ENCODE data around the gene SAC3D1.

The SAC3D1 gene

DNA sequence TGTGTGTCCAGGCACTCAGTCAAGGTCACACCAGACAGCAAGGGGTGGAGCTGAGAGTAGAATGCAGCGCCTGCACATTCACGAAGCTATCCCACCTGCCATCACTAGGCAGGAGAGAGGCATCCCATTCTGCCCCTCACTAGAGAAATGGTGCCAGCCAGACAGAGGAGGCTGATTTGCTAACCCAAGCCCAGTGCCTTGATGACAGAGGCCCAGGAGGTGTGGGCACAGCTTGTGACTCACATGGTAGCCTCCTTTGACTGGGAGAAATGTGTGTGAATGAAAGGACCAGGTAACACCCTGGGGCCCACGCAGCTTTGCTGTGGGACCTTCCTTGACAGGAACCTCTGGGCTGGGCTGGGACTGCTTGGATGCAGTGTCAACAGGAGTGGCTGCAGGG lies 22.5 kb downstream of the SAC3D1 start:
- no peak for DNase-seq

DNA sequence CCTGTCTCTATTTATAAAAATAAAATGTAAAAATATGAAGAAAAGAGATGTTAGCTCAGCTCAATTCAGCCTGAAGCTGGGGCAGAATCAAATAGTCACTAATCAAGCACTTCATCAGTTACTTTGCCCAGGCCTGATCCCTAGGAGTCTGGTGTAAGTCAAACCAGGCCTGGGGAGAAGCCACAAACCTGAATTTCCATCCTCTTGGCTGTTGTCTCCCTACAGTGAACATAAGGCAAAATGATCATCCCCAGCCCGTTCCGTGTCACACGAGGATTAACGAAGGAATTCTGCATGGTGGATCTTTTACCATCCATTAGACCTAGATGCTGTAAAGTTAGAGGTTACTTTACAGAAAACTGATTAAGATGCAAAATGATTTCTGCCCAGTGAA lies 23.8 kb downstream of the SAC3D1 start:
- no peak for DNase-seq

DNA sequence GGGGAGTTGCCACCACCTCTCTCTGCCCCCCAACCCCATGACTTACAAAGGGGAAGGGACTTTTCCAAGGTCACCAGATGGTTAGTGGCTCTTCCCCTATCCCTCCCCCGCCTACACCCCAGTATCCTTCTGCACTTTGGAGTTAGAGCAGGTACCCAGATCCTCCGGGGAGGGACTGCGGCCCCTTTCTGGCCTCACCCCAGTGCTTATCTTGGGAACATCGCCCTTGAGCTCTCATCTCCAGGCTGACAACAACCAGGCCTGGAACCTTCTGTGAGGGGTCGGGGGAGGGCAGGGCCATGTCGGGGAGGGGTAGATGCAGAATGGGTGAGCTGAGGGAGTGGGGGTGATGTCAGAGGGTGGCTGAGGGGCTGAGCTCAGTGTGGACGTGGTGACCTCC lies 24.8 kb downstream of the SAC3D1 start:
- no peak for DNase-seq

DNA sequence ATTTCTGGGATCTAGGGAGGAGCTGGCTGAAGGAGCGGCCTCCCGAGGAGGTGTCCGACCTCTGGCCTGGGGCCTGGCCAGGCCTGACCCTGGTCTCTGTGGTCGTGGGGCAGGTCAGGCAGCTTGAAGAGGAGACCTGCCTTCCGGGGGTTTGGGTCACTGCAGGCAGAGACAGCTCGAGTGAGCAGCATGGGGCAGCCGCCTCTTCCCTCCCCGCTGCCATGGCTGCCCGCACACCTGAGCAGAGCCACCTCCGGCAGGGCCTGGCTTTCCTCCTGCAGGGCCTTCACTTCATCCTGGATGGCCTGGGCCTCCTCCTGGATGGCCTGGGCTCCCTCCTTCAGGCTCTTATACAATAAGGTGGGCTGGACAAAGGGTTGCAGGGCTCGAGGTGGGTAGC lies 25.3 kb downstream of the SAC3D1 start:
- no peak for DNase-seq

DNA sequence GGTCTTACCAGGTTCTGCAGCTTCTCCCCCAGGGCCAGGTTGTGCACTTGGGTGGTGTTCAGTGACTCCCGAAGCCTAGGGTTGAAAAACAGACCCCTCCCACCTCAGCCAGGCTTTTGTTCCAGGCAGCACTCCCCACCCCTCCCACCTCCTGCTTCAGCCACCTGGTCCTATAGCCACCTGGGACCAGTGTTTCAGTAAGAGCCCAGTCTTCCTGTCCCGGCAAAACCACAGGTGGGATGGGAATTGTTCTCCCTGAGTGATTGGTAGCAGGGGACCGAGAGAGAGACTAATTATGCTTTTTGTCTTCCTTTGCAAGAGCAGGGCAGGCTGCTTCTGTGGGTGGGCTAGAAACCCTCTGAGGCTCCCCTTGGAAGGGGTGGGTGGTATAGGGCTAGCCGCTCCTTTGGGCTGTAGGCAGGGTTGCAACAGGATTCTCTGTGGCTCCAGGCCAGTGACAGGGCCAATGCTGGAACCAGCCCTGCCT lies 25.8 kb downstream of the SAC3D1 start:
- DNase-seq: peak; percentile 89

DNA sequence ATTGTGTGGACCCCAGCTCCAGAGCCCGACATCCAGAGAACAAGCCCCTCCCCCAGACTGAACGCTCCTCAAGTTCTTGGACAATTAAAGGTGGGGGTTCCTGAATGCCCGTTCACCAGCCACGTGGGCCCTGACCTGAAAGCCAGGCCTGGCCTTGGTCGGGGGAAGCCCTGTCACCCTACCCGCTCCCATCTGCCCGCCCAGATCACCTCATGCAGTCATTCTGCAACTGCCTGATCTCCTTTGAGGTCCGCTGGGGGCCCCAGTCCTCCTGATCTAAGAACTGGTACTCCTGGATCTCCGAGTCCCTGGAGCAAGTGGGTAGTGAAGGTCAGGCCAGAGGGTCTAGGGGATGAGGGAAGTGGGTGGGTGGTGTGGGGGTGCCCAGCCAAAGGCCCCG lies 26.4 kb downstream of the SAC3D1 start:
- DNase-seq: no peak

DNA sequence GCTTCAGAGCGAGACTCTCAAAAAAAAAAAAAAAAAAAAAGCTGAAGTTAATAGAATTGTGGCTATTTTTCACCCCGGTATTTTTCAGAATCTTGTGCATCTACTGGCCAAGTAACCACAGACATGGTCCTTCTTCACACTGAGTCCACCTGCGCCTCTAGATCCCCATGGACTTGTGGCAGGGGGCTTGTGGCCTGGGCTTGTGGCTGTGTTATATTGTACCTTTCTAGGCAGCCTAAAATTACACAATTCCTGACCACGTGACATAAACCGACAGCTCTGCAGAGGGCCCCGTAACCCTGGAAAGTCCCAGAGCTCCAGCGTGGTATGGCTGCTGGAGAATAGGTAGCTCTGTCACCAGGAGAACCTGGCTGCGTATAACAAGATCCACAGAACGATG lies 28.2 kb downstream of the SAC3D1 start:
- no peak for DNase-seq

DNA sequence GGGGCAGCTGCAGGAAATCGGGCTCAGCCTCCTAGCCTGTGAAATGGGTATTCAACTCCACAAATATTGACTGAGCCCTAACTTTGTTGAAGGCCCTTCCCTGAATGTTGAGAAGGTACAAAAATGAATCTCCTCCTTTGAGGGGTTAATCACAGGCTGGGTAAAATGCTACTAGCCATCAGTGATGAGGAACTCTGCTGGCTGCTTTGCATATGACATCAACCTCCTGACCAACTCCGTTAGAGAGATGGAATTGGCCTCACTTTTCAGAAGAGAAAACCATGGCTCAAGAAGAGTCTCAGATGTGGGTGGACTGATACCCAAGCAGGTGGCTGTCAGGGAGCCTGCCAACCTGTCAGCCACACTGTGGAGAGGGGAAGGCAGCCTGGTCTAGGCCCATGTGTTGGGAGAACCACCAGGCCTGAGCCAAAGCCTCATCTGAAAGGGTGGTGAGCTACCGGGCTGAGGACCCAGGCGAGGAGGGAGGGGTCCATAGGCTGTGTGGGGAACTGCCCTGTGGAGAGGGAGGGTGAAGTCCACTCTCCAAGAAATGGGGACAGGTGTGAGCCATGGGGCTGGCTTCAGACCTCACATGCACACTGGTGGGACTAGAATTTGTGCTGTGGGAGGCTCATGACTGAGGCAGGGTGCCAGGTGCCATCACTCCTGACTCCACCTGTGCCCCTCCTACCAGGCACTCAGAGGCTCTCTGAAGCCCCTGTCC lies 31.1 kb downstream of the SAC3D1 start:
- no peak for DNase-seq

DNA sequence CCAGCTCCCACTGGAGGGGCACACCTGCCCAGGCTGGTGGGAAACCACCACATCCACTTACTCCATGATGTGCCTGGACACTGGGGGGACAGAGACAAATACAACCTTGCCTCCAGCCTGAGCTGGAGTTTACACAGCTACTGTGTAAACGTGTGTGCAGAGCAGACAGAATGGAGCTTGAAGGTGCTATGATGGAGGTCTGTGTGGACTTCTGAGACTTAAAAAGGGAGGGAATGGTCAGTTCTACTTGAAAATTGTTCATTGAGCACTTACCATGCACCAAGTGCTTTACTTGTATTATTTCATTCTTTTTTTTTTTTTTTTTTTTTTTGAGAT lies 31.6 kb downstream of the SAC3D1 start:
- DNase-seq: no peak

DNA sequence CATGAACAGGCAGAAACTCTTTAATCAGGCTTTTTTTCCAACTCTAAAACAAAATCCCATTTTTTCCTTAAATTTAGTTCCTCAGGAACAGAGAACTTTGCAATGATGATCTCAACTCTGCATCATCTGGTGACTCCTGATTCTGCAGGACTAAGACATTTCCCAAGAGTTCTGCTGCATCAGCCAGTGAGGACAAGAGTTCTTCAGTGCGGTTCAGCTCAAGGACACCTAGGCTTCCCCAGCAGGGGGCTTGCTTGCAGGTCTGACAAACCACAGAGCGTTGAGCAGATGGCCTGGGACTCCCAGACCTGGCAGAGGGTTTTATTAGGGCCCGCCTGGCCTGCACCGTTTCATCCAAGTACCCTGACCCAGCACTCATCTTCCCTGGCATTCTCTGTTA lies 36.4 kb downstream of the SAC3D1 start:
- peak; percentile 7 for DNase-seq

DNA sequence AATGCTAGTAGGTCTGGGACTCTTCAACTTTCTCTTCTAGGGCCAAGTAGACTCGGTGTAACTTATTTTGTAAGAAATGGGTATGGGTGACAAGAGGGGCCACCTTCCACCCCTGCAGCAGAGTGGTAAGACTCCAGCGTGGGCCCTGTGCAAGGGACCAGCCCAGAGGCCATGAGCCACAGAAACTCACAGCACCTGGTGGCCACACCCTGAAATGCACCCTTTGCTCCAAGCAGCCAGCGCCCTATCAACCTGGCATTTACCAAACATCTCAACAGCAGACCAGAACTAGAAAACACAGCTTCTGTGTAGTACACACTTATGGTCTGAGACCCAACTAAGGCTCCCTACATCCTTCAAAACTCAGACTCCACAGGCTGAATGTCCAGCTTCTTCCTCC lies 37.1 kb downstream of the SAC3D1 start:
- DNase-seq: no peak

DNA sequence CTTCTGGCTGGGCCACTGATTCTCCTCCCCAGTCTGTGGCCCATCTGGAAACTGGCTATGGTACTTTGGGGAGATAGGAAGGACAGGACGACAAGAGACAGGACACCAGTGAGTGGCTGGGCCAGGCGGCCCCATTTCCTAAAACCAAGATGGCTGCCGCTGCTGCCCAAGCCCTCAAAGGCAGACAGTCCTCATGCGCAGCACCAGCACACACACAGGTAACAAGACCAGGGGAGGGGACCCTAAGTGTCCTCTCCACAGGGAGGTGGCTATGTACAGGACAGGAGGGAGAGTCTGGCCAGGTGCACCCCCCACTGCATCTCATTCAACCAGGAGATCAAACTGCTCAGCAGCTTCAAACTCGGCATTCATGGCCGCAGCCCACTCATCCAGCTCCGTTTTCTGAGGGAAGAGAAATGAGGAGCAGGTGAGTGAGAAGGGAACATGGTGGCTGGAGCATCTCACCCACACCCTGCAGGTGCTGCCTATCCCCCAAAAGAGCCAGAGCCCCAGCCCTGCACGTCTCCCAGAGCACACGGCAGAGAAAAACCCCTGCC lies 37.9 kb downstream of the SAC3D1 start:
- no peak for DNase-seq

DNA sequence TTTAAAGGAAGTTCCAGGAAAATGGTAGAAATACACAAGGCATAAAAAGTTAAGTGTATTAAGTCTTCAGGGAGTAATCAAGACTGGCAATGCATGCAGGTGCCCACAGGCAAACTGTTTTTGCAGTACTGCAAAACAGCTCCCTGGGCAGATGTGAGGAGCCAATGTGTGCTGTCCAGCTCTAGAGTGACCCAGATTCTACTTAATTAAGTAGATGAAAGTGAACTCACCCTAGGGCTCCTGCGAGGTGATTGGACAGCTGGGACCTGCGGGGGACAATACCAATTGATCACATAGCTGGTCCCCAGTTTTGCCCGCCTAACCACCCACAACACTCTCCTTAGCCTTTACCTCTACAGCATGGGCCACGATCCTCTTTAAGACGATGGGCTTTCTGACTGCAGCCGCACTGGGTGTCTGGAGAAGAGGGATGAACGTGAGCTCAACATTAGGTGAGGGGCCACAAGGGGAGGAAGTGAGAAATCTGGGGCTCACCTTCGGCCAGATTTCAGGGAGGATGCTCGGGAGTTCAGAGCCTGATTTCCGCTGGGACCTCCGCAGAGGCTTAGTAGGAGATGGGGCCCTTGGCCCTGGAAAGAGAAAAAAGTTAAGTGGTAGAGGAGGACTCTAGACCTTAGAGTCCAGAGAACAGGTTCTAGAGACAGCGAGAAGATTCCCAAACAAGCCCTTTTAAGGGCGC lies 42.3 kb downstream of the SAC3D1 start:
- no peak for DNase-seq

DNA sequence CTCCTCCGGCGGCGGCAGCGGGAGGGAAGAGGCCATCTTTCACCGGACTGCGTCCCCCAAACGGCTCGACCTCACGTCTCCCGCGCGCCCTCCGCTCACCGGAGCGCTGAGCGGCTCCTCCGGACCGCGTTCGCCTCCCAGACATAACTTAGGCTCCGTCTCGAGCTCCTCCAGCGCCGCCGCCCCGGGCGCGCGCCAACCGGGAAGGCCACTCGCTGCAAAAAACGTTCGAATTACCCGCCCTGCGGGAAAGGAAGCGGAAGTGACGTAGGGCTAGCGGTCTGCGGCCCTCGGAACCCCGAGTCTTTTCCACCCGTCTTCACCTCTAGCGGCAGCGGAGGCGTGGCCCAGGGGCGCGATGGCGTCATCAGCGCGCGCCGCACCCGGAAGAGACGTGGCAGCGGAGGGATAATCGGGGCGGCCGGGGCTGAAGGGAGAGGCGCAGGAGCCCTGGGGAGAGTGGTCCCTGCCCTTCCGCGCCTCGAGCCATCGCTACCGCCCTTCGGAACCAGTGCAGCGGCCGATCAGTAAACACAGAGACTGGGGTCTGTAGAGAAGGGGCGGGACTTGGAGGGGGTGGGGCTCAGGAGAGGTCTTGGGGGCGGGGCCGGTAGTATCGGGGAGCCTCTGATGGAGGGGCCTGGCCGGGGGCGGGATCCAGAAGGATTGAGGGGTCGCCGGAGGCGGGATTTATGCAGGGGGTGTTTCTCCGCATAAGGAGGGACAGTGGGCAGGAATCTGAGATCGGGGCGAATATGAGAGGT lies 43.0 kb downstream of the SAC3D1 start, which contains the start of the genes CDCA5 and ZFPL1:
Gene CDCA5 (minus strand): TSS at position 207 of the 764 bp plus-strand sequence. CDS start 62 bp downstream, at position 145.
Gene ZFPL1 (plus strand): TSS at position 389 of the 764 bp plus-strand sequence. CDS start 477 bp downstream, outside the sequence.
- DNase-seq: peak; percentile 94

DNA sequence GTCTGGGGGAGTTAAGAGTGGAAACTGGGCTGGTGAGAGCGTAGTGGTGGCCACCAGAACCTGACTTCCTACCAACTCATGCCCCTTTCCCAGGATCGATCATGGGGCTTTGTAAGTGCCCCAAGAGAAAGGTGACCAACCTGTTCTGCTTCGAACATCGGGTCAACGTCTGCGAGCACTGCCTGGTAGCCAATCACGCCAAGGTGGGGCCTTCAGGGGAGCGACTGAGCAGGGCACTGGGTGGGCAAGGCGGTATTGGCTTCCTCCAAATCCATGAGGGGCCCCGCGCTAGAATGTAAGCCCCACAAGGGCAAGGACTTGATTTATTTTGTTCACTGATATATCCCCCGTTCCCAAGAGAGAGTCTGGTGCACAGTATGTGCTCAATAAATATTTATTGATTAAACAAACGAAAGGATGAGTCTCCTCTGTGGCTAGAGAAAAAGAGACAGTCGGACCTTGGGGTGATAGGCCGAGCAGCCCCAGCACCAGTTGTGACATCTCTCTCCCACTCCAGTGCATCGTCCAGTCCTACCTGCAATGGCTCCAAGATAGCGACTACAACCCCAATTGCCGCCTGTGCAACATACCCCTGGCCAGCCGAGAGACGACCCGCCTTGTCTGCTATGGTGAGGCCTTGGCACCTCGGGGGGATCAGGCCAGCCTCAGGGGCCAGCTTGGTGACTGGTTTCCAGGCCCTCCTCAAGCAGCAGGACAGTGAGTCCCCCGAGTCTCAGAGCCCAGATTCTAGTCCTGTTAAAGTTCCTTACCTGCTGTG lies 43.8 kb downstream of the SAC3D1 start:
- DNase-seq: no peak

DNA sequence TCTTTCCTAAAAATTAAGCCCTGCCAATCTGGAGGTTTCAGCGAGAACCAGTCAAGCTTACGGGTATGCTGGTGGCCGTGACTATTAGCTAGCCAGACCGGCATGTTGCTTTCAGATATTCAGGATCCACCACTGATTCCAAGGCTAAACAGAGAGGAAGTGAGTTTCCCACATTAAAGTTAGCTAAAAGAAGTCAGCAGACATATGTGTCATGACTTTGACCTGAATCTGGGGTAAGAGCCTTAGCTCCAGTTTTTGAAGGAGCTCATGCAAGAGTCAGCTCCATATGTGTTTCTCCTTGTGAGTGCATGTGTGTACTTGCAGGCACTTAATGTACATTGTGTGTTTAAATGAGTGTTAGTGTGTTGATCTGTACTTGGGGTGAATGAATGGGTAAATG lies 44.4 kb downstream of the SAC3D1 start:
- no peak for DNase-seq

DNA sequence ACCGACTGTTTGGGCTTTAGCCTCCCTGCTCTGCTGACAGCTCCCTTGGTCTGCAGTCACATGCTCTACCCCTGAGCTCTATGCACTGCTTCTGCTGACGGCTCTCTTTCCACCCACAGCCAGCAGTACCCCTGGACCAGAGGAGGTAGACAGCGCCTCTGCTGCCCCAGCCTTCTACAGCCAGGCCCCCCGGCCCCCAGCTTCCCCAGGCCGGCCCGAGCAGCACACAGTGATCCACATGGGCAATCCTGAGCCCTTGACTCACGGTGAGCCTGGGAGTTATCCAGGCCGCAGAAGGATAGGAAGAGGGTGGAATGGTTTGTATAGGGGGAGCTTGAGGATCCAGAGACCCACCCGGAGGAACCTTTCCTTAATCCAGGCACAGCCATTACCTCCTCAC lies 45.8 kb downstream of the SAC3D1 start:
- no peak for DNase-seq

DNA sequence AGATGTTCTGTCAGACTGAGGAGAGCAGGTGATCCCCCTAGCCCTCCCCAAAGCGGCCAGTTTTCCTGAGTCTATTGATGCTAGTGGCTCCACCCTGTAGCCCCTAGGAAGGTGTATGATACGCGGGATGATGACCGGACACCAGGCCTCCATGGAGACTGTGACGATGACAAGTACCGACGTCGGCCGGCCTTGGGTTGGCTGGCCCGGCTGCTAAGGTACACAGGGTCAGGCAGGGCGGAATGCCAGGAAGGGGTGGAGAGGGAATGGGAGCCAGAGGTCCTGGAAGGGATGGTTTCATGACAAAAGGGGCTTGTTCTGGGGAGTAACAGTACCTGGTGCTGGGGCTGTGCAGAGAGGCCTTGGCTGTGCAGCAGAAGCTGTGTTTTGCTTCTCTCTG lies 46.2 kb downstream of the SAC3D1 start:
- no peak for DNase-seq

DNA sequence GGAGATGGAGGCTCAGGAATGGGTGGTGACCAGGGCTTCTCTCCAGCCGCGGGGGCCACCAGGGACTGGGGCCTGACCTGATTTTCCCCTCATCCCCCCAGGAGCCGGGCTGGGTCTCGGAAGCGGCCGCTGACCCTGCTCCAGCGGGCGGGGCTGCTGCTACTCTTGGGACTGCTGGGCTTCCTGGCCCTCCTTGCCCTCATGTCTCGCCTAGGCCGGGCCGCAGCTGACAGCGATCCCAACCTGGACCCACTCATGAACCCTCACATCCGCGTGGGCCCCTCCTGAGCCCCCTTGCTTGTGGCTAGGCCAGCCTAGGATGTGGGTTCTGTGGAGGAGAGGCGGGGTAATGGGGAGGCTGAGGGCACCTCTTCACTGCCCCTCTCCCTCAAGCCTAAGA lies 46.8 kb downstream of the SAC3D1 start:
- no peak for DNase-seq

DNA sequence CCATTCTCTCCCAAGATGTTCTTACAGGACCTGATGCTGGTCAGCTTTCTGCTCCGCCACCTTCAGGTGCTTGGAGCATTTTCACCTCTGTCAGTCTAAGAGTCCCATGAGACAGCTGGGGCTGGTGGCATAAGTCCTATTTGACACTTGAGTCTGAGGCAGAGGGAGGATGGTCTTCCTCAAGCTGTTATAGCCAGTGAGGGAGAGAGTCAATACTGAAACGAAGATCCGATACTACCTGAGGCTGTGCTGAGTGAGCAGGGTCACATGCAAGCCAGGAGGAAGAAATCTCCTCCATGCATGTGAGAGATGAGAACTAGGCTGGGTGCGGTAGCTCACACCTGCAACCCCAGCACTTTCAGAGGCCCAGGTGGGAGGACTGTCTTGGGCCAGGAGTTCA lies 48.6 kb downstream of the SAC3D1 start:
- no peak for DNase-seq

DNA sequence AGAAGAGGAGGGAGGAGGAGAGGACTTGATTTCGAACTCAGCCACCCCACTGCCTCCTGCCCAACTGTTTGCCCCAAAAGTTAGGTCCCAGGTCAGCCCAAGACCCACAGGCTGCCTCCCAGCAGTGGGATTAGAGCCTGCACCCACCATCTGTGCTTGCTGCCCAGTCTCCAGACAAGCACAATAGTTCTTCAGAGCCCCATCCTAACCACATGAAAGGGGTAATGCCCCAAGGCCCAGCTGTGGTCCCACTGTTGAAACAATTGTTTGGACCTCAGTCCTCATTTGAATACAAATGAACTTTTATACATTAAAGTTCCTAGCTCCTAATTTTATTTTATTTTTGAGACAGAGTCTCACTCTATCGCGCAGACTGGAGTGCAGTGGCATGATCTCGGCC lies 49.6 kb downstream of the SAC3D1 start:
- DNase-seq: no peak
